GM18502 (cell line): Measurements from ENCODE around the gene RBM41.

Experiments
- ATAC-seq: cut with Tn5 transposase; IDR thresholded peaks from one replicate; pipeline ENCODE4 v1.9.1; 2021; ENCODE audit warnings: mild to moderate bottlenecking; ENCODE audit not compliant: unreplicated experiment, poor library complexity

Gene RBM41

GRCh38 chrX:107047622-107048021, 71.0 kb downstream of the RBM41 start:
- ATAC-seq = no peak

- no peak for ATAC-seq
Observed at GRCh38 chrX:107029752-107030151, 88.9 kb downstream of the RBM41 start.

- no peak for ATAC-seq
Observed at GRCh38 chrX:107025545-107025944, 93.1 kb downstream of the RBM41 start.

GRCh38 chrX:107014936-107015335, 103.7 kb downstream of the RBM41 start:
- no peak for ATAC-seq
